Sigmoid colon (tissue), 3 donors: ENCODE results near the gene KDELR3.

Experiments
- POLR2A ChIP-seq, 2 donors: fragments of 450-650 bp; IDR thresholded peaks; one replicate each; pipeline ENCODE4 v1.6.1; 2016; ENCODE audit warnings: antibody characterized with exemption in 2 of 2, mild to moderate bottlenecking in 2 of 2, moderate library complexity in 2 of 2
- TF ChIP-seq, protein P1 (sequence below), 4 experiments: fragments of 450-650 bp in 3 of 4; fragments of 200-600 bp in 1 of 4; IDR thresholded peaks; one replicate each; pipeline ENCODE4 v1.5.1; 2016 to 2019; ENCODE audit warnings: antibody characterized with exemption in 4 of 4, mild to moderate bottlenecking in 3 of 4, moderate library complexity in 2 of 4

- TF ChIP-seq POLR2A (IDR thresholded peaks at IDR 0.05), result no peak
- TF ChIP-seq, protein P1, sequence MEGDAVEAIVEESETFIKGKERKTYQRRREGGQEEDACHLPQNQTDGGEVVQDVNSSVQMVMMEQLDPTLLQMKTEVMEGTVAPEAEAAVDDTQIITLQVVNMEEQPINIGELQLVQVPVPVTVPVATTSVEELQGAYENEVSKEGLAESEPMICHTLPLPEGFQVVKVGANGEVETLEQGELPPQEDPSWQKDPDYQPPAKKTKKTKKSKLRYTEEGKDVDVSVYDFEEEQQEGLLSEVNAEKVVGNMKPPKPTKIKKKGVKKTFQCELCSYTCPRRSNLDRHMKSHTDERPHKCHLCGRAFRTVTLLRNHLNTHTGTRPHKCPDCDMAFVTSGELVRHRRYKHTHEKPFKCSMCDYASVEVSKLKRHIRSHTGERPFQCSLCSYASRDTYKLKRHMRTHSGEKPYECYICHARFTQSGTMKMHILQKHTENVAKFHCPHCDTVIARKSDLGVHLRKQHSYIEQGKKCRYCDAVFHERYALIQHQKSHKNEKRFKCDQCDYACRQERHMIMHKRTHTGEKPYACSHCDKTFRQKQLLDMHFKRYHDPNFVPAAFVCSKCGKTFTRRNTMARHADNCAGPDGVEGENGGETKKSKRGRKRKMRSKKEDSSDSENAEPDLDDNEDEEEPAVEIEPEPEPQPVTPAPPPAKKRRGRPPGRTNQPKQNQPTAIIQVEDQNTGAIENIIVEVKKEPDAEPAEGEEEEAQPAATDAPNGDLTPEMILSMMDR (IDR thresholded peaks at IDR 0.05), result no peak
Measured at GRCh38 chr22:38450234-38450797, 17.6 kb upstream of the KDELR3 start.
